Activated CD4-positive, alpha-beta T cell treated with anti-CD3 and anti-CD28 coated beads, Interleukin-2, Interleukin-4, amounts not matched to agents 100 ng/mL and 50 ng/mL, durations not matched to agents 16 hours and 8 hours (primary cell): Measurements from ENCODE around the gene CNNM4.

ENCODE experiments used
- DNase-seq: peaks from one replicate; pipeline ENCODE4 v3.0.0-alpha.2; 2020; ENCODE audit warnings: low spot score

The CNNM4 gene

DNA sequence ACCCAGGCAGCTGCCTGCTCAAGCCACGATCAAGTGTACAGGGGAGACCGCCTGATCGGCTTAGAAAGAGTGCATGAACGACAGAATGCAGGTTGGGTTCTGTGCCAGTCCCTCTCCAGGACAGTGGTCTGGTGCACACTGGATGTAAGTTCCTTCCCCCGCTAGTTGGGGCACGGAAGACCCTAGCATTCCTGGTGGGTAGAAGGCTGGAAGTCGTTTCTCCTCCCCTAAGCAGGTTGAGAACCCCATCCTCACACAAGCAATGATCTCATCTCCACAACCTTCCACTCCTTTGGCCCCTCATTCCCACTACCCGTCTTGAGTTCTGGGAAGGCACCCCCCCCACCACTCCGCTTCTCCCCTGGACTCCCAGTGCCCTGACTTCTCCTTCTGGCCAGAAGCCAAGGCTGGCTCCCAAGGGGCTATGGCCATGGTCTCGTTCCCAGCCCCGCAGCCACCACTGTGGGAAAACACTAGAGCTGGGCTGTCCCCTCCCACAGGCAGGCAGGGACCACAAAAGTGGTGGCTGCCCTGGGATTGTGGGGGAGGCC lies 98.5 kb downstream of the CNNM4 start:
- DNase-seq, result no peak

- no peak for DNase-seq
These were observed 99.0 kb downstream of the CNNM4 start for GRCh38 chr2:96859681-96860064.

DNA sequence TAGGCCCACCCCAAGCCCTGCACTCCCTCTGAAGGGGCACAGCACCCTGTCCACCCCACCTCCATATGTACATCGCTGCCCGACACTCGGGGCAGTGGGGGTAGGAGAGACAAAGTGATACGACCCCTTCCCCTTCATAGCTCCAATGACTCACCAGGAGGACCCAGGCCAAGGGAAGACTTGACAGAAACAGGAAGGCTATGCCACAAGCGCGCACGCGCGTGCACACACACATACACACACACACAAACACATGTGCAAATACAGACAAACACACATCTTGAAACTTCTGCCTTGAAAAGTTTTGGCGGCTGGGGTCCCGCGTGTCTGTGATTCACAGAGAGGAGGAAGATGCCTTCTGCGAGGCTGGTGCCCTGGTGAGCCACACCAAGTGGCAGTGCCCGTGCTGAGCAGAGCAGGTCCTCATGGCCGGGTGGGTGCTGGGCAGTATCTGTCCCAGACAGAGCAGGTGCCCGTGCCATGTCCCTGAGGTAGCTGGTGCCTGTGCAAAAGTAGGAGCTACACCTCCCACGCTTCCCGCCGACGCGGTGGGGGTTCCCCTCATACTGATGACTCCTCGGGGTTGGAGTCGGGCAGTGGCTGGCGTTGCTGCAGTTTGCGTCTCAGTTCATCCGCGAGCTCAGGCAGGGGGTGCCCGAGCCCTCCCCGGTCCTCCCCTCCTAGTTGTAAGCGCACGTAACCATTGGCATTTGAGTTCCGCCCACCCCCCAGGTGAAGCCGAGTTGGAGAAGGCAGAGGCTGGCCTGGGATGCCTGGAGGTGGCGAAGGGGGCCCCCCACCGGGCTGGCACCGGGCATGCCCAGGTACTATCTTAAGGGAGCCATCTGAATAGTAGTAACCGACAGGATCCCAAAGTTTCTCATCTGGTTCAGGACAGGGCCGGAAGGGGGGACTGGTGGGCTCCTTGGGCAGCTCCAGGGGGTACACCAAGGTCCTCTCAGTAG lies 99.6 kb downstream of the CNNM4 start:
- no peak for DNase-seq

DNA sequence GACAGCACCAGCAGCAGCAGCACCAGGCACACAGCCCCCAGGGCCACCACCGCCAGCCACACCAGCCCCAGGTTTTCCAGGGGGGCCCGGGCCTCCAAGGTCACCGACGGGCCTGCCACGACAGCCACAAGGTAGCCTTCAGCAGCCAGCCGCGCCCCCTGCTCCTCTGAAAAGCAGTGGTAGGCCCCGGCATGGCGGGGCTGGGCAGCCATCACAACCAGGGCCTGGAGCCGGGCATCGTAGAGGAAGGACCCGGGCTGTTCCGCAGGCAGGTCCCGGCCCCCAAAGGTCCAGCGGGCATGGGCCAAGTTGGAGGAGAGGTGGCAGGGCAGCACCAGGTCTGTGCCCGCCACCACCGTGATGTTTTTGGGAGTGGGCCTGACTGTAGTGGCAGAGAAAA lies 100.4 kb downstream of the CNNM4 start:
- DNase-seq, result no peak
